NCI-H510A (cell line): Measurements from ENCODE around the gene P2RY12.

Source experiments
- DNase-seq: peaks from one replicate; lab custom pipeline; 2025; lab: John Stamatoyannopoulos, UW

Gene P2RY12

DNA sequence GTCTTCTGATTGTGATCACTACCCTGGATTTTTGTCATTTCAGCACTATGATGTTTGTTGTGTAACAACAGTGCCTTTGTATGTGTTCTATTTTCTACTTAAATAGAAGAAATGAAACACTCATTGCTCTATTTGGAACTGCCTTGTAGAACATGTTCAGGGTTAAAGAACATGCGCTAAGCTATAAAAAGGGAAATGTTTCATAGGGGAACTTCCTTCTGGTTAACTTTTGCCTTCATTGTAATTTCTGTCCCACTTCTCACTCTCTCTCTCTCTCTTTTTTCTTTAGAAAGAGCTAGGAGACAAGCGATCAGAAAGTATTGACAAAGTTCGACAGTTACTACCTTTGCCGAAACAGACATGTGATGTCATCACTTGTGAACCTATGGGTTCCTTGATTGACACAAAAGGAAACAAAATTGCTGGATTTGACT lies at the start of gene P2RY12:
P2RY12 (minus strand) TSS at position 13 of the 434 bp plus-strand sequence. CDS start 45,908 bp downstream, outside the sequence.
- no peak for DNase-seq

DNA sequence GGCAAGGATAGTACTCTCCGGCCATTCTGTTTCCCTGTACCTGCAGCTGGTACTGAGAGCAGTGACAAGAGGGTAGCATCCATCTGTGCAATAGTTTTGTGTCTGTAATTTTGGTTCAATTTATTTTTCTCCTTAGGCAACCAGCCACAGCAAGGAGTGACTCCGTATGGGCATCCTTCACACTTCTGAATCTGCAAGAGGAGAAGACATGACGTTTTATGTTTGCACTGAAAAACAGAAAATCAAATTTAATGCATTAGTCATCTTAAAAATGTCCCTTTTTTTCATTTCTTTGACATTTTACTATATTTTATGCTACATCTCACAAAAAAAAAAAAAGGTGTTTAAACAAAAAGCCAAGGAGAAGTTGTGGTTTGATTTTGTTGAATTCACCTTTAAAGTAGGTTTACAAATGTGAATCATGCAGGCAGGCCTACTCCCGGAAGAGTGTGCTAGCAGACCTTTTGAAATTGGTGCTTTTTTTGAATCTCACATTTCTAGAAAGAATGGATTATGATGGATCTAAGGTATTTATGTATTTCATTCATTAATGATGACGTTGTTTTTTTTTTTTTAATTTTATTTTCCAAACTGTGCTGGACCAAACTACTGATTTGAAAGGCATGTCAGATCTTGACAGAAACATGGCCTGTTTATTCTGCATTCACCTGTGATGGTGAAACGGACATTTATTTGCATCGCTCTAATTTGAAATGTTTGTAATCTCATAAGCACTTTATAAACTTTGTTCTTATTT lies 48.2 kb upstream of the P2RY12 start:
- DNase-seq = no peak

DNA sequence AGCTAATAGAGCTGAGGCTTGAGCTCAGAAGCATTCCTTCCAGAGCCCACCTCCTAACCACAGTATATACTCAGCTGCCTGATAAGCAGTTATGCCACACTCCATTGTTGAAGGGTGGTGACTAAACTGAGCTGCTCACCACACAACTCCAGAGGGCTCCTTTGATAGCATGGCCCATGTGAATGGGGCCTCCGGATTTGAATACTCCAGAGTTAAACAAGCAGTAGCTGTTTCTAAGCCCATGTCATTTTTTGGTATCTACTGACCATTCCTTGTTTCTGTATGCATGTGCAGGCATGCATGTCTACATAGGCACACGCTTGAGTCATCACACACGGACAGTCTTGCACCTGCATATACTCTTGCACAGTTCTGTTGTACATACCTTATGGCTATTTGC lies 47.4 kb upstream of the P2RY12 start:
- DNase-seq = no peak

DNA sequence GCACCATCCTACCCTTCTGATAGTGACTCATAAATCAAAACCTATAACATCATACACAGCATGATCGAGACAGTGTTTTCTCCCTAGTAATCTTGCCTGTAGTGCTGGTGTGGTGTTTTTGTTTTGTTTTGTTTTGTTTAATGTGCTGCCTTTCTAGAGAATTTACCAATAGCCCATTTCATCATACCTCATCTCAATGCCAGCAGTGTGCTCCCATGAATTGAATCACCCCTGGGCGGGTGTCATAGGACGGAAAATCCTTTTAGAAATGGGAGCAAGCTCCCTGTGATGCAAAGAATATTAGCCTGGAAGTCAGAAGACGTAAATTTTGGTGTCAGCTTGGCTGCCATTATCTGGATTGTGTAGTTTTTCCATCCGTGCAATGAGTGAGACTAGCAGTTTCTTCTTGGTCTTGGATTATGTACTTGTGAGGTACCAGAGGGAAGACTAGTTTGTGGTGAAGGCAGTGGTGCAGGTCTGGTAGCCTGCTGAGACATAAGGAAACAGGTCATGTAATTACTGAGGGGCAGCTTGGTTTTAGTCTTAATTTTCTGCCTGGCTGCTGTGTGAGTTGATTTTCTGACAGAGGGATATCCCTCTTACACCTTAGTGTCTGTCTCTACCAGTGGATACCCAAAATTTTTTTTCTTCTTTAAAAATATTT lies 46.4 kb upstream of the P2RY12 start:
- DNase-seq = no peak

DNA sequence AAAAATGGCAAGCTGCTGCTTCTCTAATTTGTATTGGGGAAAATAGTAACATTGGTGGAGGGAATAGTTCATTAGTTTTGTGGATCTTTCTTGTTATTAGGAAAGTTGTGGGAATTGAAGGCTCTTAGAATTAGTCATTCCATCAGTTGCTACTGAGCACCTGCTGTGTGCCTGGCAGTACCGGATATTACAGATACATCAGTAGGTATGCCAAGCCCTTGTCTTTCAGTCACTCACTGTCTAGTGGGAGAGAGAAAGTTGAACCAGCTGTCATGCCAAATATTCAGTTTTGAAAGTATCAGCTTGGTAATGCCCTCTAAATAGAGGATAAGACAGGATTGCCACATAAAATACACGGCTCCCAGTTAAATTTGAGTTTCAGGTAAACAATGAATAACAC lies 43.8 kb upstream of the P2RY12 start:
- no peak for DNase-seq

DNA sequence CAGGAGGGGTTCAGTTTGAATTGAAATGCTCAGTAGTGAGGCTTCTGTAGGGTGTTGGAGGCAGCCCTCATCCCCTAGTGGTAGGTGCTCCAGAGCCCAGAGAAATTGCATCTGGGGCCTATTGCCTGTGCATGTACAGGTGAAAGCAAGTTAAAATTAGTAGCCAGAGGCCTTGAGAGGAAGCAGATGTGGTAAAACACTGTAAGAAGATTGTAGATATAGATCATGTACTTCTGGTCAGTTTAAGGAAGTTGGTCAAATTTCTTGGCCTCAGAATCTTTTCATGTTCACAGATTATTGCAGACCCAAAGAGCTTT lies 41.7 kb upstream of the P2RY12 start:
- no peak for DNase-seq

DNA sequence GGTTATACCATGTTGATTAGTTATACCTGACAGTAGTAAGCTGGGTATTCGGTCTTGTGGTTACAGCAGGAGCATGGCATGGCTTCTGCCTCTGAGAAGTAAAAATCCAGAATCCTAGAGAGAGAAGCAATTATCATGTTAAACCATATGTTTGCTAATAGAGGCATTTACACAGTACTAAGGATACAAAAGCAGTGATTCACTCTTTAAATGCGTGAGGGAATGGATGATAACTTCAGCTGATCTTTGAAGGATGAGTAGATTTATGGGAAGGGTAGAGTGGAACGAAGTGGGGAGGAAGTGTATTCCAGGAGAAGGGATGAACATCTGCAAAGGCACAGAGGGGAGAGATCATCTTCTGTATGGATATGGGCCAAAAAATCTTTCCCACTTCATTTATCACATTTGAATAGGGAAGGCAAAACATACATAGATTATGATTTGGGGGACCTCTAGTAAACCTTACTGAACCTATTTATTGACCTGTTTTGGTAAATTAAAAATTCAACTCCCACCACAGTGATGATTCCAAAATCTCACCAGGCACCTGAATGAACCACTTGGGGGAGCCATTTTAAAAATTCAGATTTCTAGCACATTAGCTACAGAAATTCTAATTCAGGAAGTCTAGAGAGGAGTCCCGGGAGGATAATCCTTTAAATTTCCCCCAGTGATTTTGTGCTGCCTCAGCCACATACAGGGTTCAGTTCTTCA lies 41.2 kb upstream of the P2RY12 start:
- DNase-seq = no peak

DNA sequence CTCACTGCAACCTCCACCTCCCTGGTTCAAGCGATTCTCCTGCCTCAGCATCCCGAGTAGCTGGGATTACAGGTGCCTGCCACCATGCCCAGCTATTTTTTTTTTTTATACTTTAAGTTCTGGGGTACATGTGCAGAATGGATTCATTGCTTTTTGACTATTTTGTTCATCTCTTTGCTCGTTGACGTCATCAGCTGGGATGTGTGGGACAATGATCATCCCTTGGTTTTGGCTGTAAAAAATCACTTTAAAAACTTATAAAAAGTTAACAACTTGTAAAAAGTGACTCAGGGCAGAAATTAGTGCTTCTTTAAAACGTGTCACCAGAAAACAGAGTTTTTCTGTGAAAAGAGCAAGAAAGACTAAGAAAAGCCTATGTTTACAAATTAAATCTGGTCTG lies 38.5 kb upstream of the P2RY12 start:
- no peak for DNase-seq

DNA sequence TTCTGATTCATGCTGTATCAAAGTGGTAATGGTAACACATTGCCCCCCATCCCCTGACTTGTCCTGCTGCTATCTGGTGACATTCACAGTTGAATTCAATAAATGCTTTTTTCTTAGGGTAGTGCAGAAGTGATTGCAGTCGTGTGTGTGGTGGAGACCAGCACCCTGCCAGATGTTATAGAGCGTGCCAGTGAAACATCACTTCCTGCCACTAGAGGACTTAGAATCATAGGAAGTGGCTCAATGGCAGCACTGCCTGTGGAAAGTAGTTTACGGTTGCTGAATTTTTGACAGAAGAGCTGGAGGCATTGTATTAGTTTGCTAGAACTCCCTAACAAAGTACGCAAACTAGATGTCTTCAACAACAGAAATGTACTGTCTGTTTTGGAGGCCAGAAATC lies 37.4 kb upstream of the P2RY12 start:
- no peak for DNase-seq

DNA sequence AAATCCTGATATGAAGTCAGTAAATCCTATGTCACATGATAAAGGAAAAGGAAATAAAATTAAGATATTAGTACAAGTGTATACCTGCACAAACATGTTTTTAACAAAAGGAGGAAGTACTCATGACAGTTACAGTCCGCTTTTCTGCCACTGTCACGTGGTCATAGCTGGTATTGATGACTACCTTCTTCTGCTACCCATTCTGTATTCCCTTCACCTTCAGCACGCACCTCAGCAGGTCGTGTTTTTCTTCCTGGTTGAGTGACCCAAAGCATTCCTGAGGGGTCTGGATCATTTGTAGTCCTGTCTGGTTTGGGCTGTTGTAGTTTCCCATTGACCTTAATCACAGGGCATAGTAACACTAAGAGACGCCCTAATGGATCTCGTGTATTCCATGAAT lies 35.3 kb upstream of the P2RY12 start:
- DNase-seq = no peak

DNA sequence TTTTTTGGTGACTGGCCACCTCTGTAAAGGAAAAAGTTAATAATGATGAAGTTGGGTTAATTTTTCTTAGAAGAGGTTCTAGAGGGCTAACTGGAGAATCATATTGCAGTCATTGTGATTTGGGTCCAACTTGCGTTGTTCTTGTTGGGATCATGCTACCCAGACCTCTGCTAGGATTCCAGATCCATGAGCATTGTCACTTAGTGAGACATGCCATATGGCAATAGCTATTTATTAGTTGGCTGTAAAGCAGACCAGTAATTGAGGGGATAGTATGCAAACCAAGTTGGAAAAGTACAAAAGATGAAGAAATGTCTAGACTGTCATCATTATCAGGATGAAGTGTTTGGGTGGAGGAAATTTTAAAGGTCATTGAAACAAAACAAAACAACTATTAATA lies 30.7 kb upstream of the P2RY12 start:
- DNase-seq = no peak

DNA sequence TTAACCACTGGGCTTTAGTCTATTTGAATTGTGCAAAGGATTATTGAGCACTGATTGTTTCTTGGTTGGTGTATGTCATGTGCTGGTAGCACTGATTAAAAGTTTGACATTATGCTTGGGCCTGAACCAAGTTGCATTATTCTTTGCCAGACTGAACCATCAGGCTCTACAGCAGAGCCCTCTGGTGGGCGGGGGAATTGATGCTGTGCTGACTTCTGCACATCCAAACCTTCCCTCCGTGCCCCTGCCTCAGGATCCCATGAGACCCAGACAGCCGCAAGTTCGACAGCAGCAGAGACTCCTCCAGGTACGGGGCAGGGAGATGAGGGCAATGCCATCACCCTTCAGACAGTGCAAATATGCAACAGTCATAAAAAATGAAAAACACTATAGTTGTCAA lies 28.4 kb upstream of the P2RY12 start:
- DNase-seq = no peak

DNA sequence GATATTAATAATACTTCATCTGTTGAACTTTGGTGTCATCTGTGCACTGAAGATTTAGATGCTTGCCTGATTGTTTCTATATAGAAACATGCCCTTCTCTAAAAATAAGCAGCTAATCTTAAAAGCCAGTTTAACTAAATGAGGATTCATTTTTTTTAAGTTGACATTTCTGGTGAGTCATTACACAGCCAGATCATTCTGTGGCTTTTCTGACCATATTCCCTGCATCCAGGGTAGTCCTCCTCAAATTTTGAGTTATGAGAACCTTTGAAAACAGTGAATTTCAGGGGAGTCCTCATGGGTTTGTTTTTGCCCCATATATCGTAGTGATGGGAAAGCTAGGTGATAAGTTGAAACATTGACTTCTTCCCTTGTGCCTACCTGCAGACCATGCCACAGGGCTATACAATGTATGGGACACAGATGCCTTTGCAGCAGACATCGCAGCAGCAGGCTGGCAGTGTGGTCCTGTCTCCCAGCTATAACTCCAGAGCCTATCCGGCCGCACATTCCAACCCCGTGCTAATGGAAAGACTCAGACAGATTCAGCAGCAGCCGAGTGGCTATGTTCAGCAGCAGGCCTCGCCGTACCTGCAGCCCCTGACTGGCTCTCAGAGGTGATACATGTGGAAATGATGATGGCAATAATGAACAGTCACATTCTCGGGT lies 26.5 kb upstream of the P2RY12 start:
- DNase-seq = no peak

DNA sequence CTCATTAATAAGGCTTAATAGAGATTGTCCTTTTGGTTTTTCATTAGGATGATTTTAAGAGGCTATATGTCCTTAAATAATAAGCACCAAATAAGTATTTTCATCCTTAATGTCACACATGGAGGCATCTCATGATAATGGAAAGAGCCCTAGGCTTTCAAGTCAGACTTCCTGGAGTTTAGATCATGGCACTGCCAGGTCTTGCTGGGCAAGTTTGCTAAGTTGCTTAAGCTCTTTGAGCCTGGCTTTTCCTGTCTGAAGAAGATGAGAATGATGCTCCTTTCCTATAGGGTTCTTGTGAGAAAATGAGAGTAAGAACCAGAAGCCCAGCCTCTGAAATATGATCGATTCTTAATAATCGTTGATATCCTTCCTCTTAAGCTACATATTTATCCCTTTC lies 23.4 kb upstream of the P2RY12 start:
- DNase-seq = no peak

DNA sequence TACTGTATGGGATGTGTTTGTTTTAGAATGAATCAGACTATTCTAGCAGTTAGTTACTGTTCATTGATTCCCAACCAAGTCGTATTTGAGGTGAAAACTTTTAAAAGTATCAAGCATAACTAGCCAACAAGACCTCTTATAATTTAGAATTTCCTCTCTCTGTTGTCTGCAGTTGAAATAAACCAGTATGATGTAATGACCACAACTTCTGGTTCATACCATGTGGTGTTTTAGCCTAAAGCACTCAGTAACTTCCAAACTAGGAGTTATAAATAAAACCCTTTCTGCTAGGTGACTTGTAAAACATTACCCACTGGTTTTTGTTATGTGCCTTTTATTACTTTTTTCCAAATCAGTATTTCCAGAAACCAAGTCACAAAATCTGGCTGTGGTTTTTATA lies 19.8 kb upstream of the P2RY12 start:
- no peak for DNase-seq

DNA sequence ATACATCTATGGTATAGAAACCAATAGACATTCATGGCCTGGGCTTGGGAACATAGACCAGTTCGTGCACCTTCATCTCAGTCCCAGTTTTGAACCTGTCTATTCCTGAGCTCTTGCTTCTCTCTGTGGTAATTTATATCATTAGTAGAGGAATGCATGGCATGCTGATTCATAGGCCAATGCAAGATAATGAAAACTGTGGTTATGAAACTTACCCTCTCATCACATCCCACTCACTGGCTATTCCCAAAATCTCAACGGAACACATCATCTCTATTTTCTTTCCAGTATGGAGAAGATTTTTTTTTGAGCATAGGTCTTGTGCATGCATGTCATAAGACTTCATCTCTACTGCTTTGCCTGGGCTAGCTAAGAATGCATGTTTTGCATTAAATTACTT lies 18.7 kb upstream of the P2RY12 start:
- DNase-seq = no peak

DNA sequence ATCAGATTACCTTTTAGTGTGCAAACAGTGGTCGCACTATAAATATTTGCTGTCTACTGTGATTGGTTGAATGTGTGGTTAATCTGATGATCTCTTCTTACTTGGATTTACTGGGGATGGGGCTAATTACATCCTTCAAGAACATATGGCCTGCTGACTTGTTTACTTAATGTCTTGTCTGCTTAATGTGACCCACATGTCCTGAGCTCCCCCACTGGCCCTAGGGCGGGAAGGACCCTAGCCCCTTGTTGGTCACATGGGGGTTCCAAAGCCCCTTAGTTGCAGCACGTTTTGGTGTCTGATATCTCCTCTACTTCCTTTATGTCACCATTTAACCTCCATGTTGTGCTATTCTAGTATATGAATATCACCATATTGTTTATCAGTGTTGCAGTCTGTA lies 17.8 kb upstream of the P2RY12 start:
- no peak for DNase-seq

DNA sequence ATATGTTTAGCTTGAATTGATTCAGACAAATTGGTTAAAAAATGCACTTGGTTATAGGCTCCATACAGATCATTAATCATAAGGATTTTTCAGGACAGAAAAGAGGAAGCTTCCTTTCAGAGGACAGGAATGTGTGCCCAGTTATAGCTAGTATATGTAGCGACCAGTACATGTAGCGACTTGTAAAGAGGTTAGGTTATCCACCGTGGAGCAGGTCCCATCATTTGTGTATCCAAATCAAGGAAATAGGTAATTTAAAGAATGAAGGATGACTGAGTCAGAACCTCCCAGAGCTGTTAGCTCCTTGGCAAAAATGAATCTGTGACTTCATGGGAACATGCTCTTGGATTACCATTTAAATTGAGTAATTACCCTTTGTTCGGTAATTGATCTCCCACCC lies 15.8 kb upstream of the P2RY12 start:
- no peak for DNase-seq

DNA sequence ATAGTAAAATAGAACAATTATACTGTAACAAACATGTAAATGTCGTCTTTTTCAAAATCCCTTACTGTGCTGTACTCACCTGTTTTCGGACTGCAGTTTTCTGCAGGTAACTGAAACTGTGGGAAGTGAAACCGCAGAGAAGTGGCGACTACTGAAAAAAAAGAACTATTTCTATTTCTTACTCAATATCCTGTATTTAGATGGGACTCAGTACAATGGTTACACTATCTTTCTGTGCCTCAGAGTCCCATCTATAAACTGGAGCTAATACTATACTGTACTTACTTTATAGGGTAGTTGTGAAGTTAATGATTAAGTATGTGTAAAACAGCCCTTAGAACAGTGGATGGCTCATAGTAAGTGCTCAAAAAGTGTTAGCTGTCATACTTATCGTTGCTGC lies 14.3 kb upstream of the P2RY12 start:
- no peak for DNase-seq

DNA sequence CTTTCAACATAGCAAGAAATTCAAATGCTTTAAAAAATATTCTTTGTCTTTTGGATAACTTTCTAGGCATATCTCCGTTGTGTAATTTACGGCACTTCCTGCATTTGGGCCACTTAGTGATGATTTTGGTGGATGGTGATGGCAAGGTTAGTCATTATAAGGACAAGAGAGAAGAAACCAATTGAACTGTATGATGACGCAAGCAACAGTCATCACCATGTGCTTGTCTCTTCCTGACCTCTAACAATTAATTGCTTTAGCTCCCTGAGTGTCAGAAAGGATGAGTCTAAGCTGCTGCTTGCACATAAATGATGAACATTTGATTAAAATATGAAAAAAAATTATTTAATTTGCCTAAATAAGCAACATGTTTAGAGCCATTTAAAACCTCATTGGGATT lies 11.3 kb upstream of the P2RY12 start:
- DNase-seq = no peak

DNA sequence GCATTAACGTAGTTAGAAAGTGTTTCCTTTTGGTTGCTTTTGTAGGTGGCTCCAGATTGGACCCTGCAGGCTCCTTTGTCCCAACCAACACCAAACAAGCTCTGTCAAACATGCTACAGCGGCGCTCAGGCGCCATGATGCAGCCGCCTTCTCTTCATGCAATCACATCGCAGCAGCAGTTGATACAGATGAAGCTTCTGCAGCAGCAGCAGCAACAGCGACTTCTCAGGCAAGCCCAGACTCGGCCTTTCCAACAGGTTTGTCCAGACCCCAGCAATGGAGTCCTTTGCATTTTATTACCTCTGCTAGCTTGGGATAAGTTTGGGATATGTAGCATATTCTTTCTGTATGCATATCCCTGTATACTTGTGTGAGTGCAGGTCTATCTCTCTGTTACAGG lies 10.1 kb upstream of the P2RY12 start:
- DNase-seq = no peak

DNA sequence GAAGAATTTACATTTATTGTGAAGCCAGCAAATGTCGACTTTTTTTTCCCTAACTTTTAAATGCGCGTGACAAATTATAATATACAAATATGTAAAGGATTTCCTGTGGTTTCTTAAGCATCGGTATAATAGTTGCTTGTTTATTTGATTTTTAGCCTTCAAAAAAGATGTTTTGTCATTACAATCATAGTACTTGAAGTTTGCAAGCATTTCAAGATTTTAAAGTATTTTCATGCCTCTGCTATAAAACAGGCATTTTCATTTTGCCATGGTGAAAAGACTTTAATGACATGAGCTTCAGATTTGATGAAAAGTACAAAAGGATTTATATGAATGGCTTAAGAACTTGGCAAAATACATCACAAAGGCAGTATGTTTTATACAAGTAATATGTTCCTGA lies 9.4 kb upstream of the P2RY12 start:
- DNase-seq = no peak
